OCI-M2 (cell line): ENCODE results near the gene MUC5B.
"Not testable (repeated sequence)": the region's sequence is repeated elsewhere in the genome, so short reads cannot be mapped to it uniquely, and the experiment has no call there.

ENCODE experiments used
- DNase-seq: peaks from one replicate; lab custom pipeline; 2025; ENCODE audit not compliant: unreplicated experiment; lab: John Stamatoyannopoulos, UW

MUC5B gene

GRCh38 chr11:1202776-1203504, 19.9 kb upstream of the MUC5B start:
- DNase-seq, result peak; percentile 0

- no peak for DNase-seq
These were observed 19.2 kb upstream of the MUC5B start for GRCh38 chr11:1203505-1204271.

- no peak for DNase-seq
These were observed 18.3 kb upstream of the MUC5B start for GRCh38 chr11:1204381-1205101.

- DNase-seq, result no peak
These were observed 17.5 kb upstream of the MUC5B start for GRCh38 chr11:1205121-1205986.

GRCh38 chr11:1205987-1206331, 16.9 kb upstream of the MUC5B start:
- DNase-seq, result no peak

- DNase-seq, result no peak
These were observed 16.2 kb upstream of the MUC5B start for GRCh38 chr11:1206391-1207271.

GRCh38 chr11:1207401-1208143, 15.3 kb upstream of the MUC5B start:
- no peak for DNase-seq

- no peak for DNase-seq
These were observed 14.8 kb upstream of the MUC5B start for GRCh38 chr11:1208144-1208393.

- DNase-seq, result no peak
These were observed 14.2 kb upstream of the MUC5B start for GRCh38 chr11:1208394-1209261.

GRCh38 chr11:1209371-1210057, 13.4 kb upstream of the MUC5B start:
- DNase-seq, result no peak

- no peak for DNase-seq
These were observed 11.0 kb upstream of the MUC5B start for GRCh38 chr11:1211838-1212237.

GRCh38 chr11:1215826-1216225, 7.0 kb upstream of the MUC5B start:
- DNase-seq, result not testable (repeated sequence)

- no peak for DNase-seq
These were observed 5.7 kb upstream of the MUC5B start for GRCh38 chr11:1217151-1217550.

GRCh38 chr11:1218256-1218787, 4.5 kb upstream of the MUC5B start:
- DNase-seq, result no peak

- no peak for DNase-seq
These were observed 3.9 kb upstream of the MUC5B start for GRCh38 chr11:1218788-1219445.

GRCh38 chr11:1219446-1219833, 3.4 kb upstream of the MUC5B start:
- DNase-seq, result no peak
